NCI-H1694 treated with DMSO at 0.1 percent for 48 hours (cell line): ENCODE data around the gene KCNA2.

ENCODE experiments used
- DNase-seq: peaks from one replicate; lab custom pipeline; 2025; lab: John Stamatoyannopoulos, UW

Gene KCNA2

DNA sequence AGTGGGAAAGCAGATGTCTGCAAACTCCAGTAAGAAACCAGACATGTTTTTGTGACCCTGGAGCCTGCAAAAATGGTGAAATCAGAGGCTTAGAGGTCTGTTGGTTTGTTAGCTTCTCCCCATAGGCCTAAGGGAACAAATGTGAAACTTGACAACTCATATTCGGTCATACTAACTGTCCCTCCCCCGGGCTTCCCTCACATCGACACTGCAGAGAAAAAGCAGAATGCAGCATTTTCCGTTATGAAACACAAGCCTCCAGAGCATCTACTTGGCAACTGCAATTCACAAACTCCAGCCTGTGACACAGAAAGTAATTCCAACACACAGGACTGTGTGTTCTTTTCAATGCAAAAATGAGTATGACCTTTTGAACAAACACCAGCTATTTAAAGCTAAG lies 3.7 kb downstream of the KCNA2 start:
- no peak for DNase-seq

GRCh38 chr1:110601332-110601731 lies 4.8 kb downstream of the KCNA2 start:
- no peak for DNase-seq

- no peak for DNase-seq
Observed at GRCh38 chr1:110600716-110601115, 5.4 kb downstream of the KCNA2 start.

GRCh38 chr1:110597966-110598365 lies 8.2 kb downstream of the KCNA2 start:
- DNase-seq = no peak

DNA sequence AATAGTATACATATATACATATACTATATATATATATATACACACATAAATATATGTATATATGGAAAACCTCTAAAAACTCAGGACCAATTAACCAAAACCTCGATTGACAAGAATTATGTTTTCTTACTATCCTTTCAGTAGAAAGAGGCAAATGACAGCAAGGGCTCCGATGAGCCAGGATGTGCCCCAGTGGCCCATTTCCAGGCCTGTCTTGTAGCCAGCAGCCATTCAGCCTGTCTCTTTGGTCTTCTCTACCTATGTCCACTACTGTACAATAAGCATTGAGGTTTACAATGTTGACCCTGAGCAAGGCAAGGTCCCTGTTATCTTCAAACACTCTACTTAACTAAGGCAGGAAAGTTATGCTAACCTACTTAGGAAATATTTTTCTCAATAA lies 9.8 kb downstream of the KCNA2 start:
- no peak for DNase-seq

- no peak for DNase-seq
Observed at GRCh38 chr1:110595353-110595710, 10.8 kb downstream of the KCNA2 start.

- DNase-seq = no peak
Observed at GRCh38 chr1:110594456-110595352, 11.5 kb downstream of the KCNA2 start.

DNA sequence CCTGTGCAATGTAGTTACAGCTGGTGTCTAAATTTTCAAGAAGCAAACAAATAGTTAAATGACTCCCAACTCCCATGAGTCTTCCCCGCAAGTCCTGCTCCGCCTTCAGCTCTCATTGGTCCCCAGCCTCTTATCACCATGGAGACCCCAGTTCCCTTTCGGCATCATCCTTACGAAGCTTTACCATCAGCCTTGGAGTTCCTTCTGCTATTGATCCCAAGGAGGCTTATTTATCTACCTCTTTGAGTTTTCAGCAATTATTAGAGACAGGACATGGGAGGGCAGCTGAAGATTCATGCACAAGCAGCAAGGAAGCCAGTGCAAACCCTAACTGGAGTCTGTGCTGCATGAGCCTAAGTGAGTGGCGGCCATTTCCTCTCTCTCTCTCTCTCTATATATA lies 12.3 kb downstream of the KCNA2 start:
- DNase-seq = no peak

- DNase-seq = no peak
Observed at GRCh38 chr1:110591956-110592355, 14.2 kb downstream of the KCNA2 start.

DNA sequence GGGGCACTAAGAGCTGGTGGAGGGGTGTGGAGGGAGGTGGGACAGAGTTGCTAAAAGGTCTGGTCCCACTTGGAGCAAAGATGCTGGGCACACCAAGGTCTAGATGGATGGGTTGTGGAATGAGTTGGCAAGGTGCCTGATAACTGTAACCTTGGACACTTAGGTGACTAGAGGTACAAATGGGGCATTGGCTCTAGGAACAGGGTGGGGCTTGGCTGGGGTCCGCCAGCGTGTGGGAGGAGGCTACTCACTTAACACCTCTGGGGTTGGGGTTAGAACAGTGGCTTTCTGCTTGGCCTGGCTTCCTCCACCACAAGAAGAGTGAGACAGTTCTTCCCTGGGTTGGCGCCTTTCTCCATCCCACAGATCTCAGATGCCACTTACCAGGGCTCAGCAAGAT lies 17.2 kb downstream of the KCNA2 start:
- DNase-seq = no peak

DNA sequence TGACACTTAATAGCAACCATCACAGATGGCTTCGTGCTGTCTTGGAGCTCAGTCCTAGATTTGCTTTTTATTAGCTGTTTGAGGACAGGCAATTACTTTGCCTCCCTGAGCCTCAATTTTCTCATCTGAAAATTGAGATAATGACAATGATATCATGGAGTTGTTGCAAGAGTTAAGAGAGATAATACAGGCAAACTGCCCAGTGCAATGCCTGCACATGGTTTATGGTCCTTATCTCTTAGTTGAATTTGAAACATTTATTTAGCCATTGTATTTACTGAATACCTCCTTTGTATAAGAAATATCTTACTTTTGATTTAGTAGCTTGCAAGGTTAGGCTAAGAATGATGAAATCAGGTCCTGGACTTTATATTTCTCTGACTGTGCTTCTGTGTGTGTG lies 17.7 kb downstream of the KCNA2 start:
- no peak for DNase-seq

- DNase-seq = no peak
Observed at GRCh38 chr1:110587906-110588305, 18.3 kb downstream of the KCNA2 start.

- no peak for DNase-seq
Observed at GRCh38 chr1:110585481-110585880, 20.7 kb downstream of the KCNA2 start.

- no peak for DNase-seq
Observed at GRCh38 chr1:110584045-110584444, 22.1 kb downstream of the KCNA2 start.

GRCh38 chr1:110583505-110583904 lies 22.7 kb downstream of the KCNA2 start:
- DNase-seq = no peak

- no peak for DNase-seq
Observed at GRCh38 chr1:110582378-110582777, 23.8 kb downstream of the KCNA2 start.

DNA sequence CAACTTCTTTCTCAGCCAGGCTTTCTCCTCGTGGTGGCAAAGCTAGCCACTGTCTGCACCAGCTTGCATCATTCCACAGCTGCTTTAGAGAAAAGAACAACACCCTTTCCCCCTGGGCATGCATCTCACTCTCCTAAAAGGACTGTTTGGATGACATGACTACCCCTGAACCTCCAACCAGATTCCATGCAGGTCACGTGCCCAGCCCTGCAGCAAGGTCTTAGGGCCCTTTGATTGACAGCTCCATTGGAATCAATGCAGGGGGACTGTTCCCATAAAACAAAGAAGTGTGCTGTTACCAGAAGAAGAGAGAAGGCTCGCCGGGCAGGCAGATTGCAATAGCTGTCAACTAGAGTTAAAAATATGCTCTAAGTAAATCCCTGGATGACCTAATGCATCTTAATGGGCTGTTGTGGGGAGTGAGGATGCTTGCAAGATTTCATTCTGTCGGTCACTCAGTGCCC lies 24.4 kb downstream of the KCNA2 start:
- no peak for DNase-seq

DNA sequence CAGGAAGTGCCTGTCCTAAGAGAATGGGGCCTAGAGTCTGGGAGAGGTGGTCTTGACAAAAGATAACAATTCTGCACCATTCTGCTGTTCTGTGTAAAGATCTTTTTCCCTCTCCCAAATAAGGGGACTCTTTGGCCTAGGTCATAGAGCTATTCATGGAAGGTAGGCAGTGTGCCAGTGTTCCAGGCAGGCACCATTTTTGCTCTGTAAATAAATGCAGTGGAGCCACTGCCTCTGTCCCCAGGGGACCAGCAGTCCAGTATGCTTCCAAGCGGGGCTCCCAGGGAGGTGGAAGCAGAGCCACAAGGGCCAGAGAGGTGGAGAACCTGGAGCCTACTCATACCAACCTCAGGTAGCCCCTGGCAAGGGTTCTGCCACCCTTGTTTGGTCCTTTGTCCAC lies 25.9 kb downstream of the KCNA2 start:
- no peak for DNase-seq

DNA sequence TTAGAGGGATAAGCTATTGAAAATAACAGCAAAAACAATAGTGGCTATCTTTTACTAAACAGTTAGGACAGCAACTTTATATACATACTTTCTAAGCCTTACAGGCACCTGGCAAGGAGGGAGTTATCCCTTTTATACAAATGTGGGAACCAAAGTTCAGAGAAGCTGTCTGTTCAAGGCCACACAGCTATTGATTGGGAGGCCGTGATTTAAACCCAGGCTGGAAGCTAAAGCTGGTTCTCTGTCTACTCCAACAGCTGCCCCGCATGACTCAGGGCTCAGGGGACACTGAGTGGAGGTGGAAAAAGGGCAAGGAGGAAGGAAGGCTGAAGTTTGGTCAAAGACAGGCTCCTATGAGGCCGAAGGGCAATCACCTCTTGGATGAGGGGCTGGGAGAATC lies 26.7 kb downstream of the KCNA2 start:
- DNase-seq = no peak

DNA sequence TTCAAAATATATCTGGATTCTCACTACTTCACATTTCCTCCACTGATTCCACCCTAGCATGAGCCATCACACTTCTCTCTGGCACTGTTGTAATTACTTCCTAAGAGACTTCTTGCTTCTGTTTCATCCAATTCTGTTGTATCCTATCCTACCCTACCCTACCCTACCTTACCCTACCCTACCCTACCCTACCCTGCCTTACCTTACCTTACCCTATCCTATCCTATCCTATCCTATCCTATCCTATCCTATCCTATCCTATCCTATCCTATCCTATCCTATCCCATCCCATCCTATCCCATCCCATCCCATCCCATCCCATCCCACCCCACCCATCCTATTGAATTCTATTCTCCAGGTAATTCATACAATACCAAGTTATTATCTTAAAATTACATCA lies 29.7 kb downstream of the KCNA2 start:
- DNase-seq = no peak

- DNase-seq = no peak
Observed at GRCh38 chr1:110573314-110573713, 32.8 kb downstream of the KCNA2 start.

DNA sequence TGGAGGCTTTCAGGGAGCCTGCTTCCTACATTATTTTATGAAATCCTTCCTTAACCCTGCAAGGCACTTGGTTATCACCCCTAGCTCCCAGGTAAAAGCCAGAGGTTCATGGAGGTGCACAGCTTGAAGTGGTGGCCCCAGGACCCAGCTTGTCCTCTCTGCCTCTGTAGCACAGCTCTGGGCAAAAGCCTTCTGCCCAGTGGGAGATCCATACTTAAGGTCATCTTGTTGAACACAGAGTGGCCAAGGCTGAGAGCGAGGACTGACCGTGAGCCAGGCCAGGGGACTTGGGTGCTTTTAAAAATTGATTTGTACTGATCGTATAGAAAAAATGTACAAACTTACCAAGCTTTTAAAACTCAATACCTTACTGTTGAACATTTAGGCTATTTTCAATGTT lies 33.4 kb downstream of the KCNA2 start:
- DNase-seq = no peak

- DNase-seq = no peak
Observed at GRCh38 chr1:110570901-110571300, 35.3 kb downstream of the KCNA2 start.

- DNase-seq = no peak
Observed at GRCh38 chr1:110570307-110570706, 35.9 kb downstream of the KCNA2 start.
